Neuronal stem cell (in vitro differentiated cells): ENCODE data around the gene DYNC1LI1.
A peak's percentile ranks its signal among the peaks of the same experiment; 100 is the strongest.

ENCODE experiments used
- DNase-seq: peaks from one replicate; pipeline ENCODE4 v3.0.0-alpha.2; 2013; ENCODE audit warnings: low spot score
- H2AFZ ChIP-seq: one replicate; pipeline ENCODE4 v1.6.1; 2013; ENCODE audit warnings: mild to moderate bottlenecking, low read length, inconsistent platforms
- H2AK5ac ChIP-seq: 2 replicates; pipeline ENCODE4 v1.6.1; 2013; ENCODE audit warnings: low read depth, mild to moderate bottlenecking, inconsistent platforms, low read length, moderate library complexity, mixed read lengths
- H2BK120ac ChIP-seq: 2 replicates; pipeline ENCODE4 v1.6.1; 2013; ENCODE audit warnings: low read depth, mild to moderate bottlenecking, inconsistent platforms, low read length, moderate library complexity, mixed read lengths
- H2BK12ac ChIP-seq: one replicate; pipeline ENCODE4 v1.6.1; 2013; ENCODE audit warnings: low read length, inconsistent platforms
- H2BK15ac ChIP-seq: 2 replicates; pipeline ENCODE4 v1.6.1; 2013; ENCODE audit warnings: mild to moderate bottlenecking, low read length, inconsistent platforms, mixed read lengths
- H2BK5ac ChIP-seq: one replicate; pipeline ENCODE4 v1.6.1; 2013; ENCODE audit warnings: inconsistent platforms, mild to moderate bottlenecking, low read length, moderate library complexity
- H3K14ac ChIP-seq: one replicate; pipeline ENCODE4 v1.6.1; 2013; ENCODE audit warnings: low read length, inconsistent platforms
- H3K18ac ChIP-seq: 2 replicates; pipeline ENCODE4 v1.6.1; 2013; ENCODE audit warnings: low read length, inconsistent platforms
- H3K23ac ChIP-seq: 2 replicates; pipeline ENCODE4 v1.6.1; 2013; ENCODE audit warnings: low read depth, mild to moderate bottlenecking, mixed read lengths, low read length, inconsistent platforms; ENCODE audit not compliant: poor library complexity
- H3K27ac ChIP-seq: replicated peaks from 3 replicates; pipeline ENCODE4 v1.5.1; 2013; ENCODE audit warnings: low read length, inconsistent platforms
- H3K27me3 ChIP-seq, 3 experiments: 2 replicates each; pipeline ENCODE4 v1.6.1; 2013; ENCODE audit warnings: low read length in 3 of 3, mild to moderate bottlenecking in 2 of 3, inconsistent platforms in 1 of 3, low read depth in 1 of 3, mixed read lengths in 1 of 3, moderate library complexity in 1 of 3; ENCODE audit not compliant: control insufficient read depth in 3 of 3, insufficient read depth in 3 of 3
- H3K36me3 ChIP-seq, 2 donors: replicated peaks in 1 of 2; 2 replicates each; pipeline ENCODE4 v1.6.1; 2013; ENCODE audit warnings: low read length in 2 of 2; ENCODE audit not compliant: control insufficient read depth in 2 of 2, insufficient read depth in 2 of 2
- H3K4ac ChIP-seq: 2 replicates; pipeline ENCODE4 v1.6.1; 2013; ENCODE audit warnings: inconsistent platforms, mild to moderate bottlenecking, low read length, moderate library complexity
- H3K4me1 ChIP-seq, 2 donors: 1 replicate in 1 of 2; 2 replicates in 1 of 2; pipeline ENCODE4 v1.6.1; 2013; ENCODE audit warnings: low read length in 2 of 2, low read depth in 1 of 2; ENCODE audit not compliant: control insufficient read depth in 2 of 2, insufficient read depth in 1 of 2
- H3K4me2 ChIP-seq: one replicate; pipeline ENCODE4 v1.6.1; 2013; ENCODE audit warnings: mild to moderate bottlenecking, low read length, inconsistent platforms; ENCODE audit not compliant: insufficient read depth, poor library complexity, severe bottlenecking
- H3K4me3 ChIP-seq, 2 donors: 2 replicates each; pipeline ENCODE4 v1.5.1; 2013; ENCODE audit warnings: low read length in 2 of 2, mild to moderate bottlenecking in 2 of 2, inconsistent platforms in 1 of 2, moderate library complexity in 1 of 2
- H3K79me1 ChIP-seq: one replicate; pipeline ENCODE4 v1.6.1; 2013; ENCODE audit warnings: low read depth, mild to moderate bottlenecking, inconsistent platforms, low read length, moderate library complexity
- H3K9ac ChIP-seq: one replicate; pipeline ENCODE4 v1.6.1; 2013; ENCODE audit warnings: mild to moderate bottlenecking, low read depth, low read length, inconsistent platforms; ENCODE audit not compliant: poor library complexity
- H3K9me3 ChIP-seq, 2 donors: replicated peaks in 1 of 2; 2 replicates each; pipeline versions ENCODE3 to v1.6.1; 2013; ENCODE audit warnings: low read length in 2 of 2, mild to moderate bottlenecking in 2 of 2, inconsistent platforms in 1 of 2, low read depth in 1 of 2, mixed read lengths in 1 of 2, moderate library complexity in 1 of 2; ENCODE audit not compliant: control insufficient read depth in 2 of 2, insufficient read depth in 1 of 2
- H4K8ac ChIP-seq: one replicate; pipeline ENCODE4 v1.6.1; 2013; ENCODE audit warnings: low read depth, mild to moderate bottlenecking, inconsistent platforms, low read length, moderate library complexity
- H4K91ac ChIP-seq: one replicate; pipeline ENCODE4 v1.6.1; 2013; ENCODE audit warnings: low read length, low read depth, mild to moderate bottlenecking, inconsistent platforms; ENCODE audit not compliant: poor library complexity
- WGBS, 2 donors: extraction: QIAGEN DNeasy Blood & Tissue Kit; methylation state at CpG; one replicate each; pipeline ENCODE4 v1.1.7; 2013; ENCODE audit warnings: missing lambda C conversion rate in 2 of 2, mixed read lengths in 1 of 2; ENCODE audit not compliant: insufficient read length in 2 of 2, insufficient replicate concordance in 1 of 2; ENCODE audit errors: extremely low coverage in 2 of 2; 5-methylcytosine and 5-hydroxymethylcytosine counted together

Gene DYNC1LI1

DNA sequence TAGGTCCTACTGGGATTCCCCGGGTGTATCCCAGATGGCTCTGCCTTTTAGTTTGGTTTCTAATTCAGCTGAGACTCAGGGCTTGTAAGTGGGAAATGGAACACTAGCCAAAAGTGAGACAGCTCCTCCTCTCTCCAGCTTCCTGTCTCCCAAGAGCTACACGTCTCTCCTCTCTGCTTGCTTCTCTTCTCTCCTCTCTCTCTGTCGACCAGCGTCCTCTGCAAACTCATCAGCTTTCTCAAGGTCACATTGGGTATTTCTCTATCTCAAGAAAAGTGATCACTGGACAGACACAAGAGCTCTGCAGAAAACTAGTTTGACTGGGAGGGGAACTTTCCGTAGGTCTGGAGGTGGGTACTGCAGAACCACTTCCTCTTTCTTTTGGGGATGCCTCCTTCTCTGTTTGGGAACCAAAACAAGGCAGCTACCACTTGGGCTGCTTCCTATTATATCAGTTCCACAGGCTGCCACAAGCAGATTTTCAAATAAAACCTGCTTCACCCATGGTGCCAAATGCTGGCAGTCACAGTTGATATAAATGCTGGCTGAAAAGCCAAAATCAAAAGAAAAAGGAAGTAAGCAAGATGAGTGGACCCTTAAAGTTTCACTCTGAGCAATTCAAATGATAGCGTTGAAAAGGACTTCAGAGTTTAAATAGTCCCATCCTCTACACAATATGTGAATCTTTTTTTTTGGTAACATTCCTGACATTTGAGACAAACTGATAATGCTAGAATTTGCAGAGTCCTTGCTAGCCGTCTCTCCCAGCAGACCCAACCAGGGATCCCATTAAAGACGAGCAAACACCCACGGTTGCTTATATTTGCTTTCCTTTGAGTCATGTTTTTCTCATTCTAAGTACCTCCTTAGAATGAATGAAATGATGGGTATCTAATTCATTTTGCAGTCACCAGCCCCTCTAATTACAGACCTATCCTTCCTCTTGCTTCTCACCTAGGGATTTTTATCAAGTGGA is 7.2 kb upstream of the DYNC1LI1 start:
- Histone ChIP-seq H3K79me1 (no peaks in the 10 kb centered on the region), H3K9me3 (peaks cover 0 to 3% of the 10 kb centered on the region in 2 donors), H4K8ac (no peak overlapping the region), H3K18ac (no peak overlapping the region), H2BK5ac (no peak overlapping the region), H2BK15ac (no peak overlapping the region), H3K9ac (no peak overlapping the region), H4K91ac (no peak overlapping the region), H3K4me3 (no peak overlapping the region), H2AFZ (no peak overlapping the region), H3K27me3 (no peaks in the 10 kb centered on the region), H3K4me2 (no peak overlapping the region), H2BK12ac (no peak overlapping the region), H3K4ac (no peak overlapping the region), H3K27ac (no peak overlapping the region), H3K14ac (no peak overlapping the region), H3K4me1 (no peaks in the 10 kb centered on the region), H3K23ac (no peak overlapping the region), H2BK120ac (no peak overlapping the region), H3K36me3 (no peaks in the 10 kb centered on the region), H2AK5ac (no peak overlapping the region)
- no peak for DNase-seq
- no CpG with 5 or more reads among the region's 9 CpGs for WGBS, 2 donors

DNA sequence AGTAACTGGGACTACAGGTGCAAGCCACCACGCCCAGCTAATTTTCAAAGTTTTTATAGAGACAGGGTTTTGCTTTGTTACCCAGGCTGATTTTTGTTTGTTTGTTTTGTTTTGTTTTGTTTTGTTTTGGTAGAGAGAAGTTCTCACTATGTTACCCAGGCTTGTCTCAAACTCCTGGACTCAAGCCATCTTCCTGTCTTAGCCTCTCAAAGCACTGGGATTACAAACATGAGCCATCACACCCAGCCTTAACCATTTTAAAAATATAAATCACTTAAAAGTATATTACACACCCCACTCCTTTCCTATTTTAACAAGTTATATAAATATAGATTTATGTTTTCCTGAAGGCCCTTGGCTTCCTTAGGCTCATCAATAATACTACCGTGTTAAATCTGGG is 6.5 kb upstream of the DYNC1LI1 start:
- peaks cover 0 to 3% of the 10 kb centered on the region in 2 donors for H3K9me3 ChIP-seq
- no peak for DNase-seq
- H3K9ac ChIP-seq, result no peak overlapping the region
- no peak overlapping the region for H2BK5ac ChIP-seq
- no peak overlapping the region for H3K14ac ChIP-seq
- H3K23ac ChIP-seq, result no peak overlapping the region
- no CpG with 5 or more reads among the region's 2 CpGs for WGBS, 2 donors
- H3K4ac ChIP-seq, result no peak overlapping the region
- no peak overlapping the region for H2BK120ac ChIP-seq
- no peak overlapping the region for H3K18ac ChIP-seq
- H3K27me3 ChIP-seq, result no peaks in the 10 kb centered on the region
- no peak overlapping the region for H4K91ac ChIP-seq
- H4K8ac ChIP-seq, result no peak overlapping the region
- H2AFZ ChIP-seq, result no peak overlapping the region
- H3K4me2 ChIP-seq, result no peak overlapping the region
- H3K4me3 ChIP-seq, result no peak overlapping the region
- H3K27ac ChIP-seq, result no peak overlapping the region
- no peak overlapping the region for H2BK15ac ChIP-seq
- H3K36me3 ChIP-seq, result no peaks in the 10 kb centered on the region
- no peaks in the 10 kb centered on the region for H3K79me1 ChIP-seq
- H2AK5ac ChIP-seq, result no peak overlapping the region
- no peaks in the 10 kb centered on the region for H3K4me1 ChIP-seq
- H2BK12ac ChIP-seq, result no peak overlapping the region

DNA sequence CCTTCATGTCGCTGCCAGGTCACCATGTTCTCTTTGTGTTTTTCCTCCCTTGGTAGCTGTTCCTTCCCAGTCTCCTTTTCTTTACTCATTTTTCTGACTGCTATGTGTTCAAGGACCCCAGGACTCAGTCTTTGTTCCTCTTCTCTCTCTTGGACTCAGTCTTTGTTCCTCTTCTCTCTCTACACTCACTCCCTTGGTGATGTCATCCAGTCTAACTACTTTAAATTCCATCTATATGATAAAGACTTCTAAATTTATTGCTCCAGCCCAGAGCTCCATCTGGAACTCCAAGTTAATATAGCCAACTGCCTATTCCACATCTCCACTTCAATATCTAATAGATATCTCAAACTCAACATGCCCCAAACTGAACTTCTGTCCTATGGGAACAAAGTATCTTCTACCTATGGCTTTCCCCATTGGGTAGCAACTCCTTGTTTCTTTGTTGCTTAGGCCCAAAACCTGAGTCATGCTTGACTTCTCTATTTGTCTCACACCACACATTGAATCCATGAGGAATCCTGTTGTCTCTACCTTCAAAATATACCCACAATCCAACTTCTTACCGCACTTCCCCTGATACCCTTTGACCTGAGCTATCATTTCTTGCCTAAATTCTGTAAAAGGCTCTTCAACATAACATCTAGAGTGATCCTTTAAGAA is 4.9 kb upstream of the DYNC1LI1 start:
- Histone ChIP-seq H2AFZ (no peak overlapping the region), H2BK120ac (no peak overlapping the region), H3K4me3 (no peak overlapping the region), H3K36me3 (no peaks in the 10 kb centered on the region), H2BK5ac (no peak overlapping the region), H4K8ac (no peak overlapping the region), H3K4me2 (no peak overlapping the region), H2AK5ac (no peak overlapping the region), H3K14ac (no peak overlapping the region), H3K18ac (no peak overlapping the region), H2BK12ac (no peak overlapping the region), H3K27me3 (no peaks in the 10 kb centered on the region), H3K4me1 (no peaks in the 10 kb centered on the region), H2BK15ac (no peak overlapping the region), H3K27ac (no peak overlapping the region), H3K23ac (no peak overlapping the region), H3K9ac (no peak overlapping the region), H3K9me3 (peaks cover 0 to 3% of the 10 kb centered on the region in 2 donors), H3K79me1 (no peaks in the 10 kb centered on the region), H3K4ac (no peak overlapping the region), H4K91ac (no peak overlapping the region)
- WGBS, 2 donors, result no CpG with 5 or more reads among the region's 2 CpGs
- DNase-seq, result no peak

DNA sequence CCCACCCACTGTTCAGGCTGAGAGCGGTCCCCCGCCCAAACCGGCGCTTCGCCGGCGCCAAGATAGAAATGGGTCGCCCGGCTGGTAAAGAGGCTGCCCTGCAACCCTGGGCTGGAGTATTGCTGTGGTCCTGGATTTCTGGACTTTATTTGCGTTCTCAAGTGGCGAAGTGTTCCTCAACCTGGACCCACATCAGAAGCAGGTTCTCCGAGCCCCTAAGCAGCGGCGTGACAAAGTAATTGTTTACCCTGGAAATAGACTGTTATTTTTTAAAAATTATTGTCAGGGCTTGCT is 481 bp upstream of the DYNC1LI1 start:
- Histone ChIP-seq H3K9me3 (peaks cover 0 to 2% of the 10 kb centered on the region in 2 donors), H3K36me3 (peaks cover 0 to 22% of the 10 kb centered on the region in 2 donors), H3K18ac (peak overlapping the region; percentile 94), H3K79me1 (peaks cover 4% of the 10 kb centered on the region), H3K9ac (peak overlapping the region; percentile 88), H4K8ac (no peak overlapping the region), H3K4ac (no peak overlapping the region), H3K4me2 (peak overlapping the region; percentile 87), H3K23ac (peak overlapping the region; percentile 99), H2AK5ac (no peak overlapping the region), H3K4me1 (peaks cover 0 to 8% of the 10 kb centered on the region in 2 donors), H3K27ac (peak overlapping the region; percentile 85), H3K27me3 (no peaks in the 10 kb centered on the region), H2AFZ (peak overlapping the region; percentile 96), H2BK15ac (no peak overlapping the region), H2BK5ac (peak overlapping the region; percentile 56), H3K4me3 (peak overlapping the region; percentile 92 to 98), H2BK12ac (no peak overlapping the region), H3K14ac (no peak overlapping the region), H4K91ac (no peak overlapping the region), H2BK120ac (peak overlapping the region; percentile 83)
- DNase-seq, result no peak
- WGBS, 2 donors, result no CpG with 5 or more reads among the region's 14 CpGs
